ENCODE results near the gene NYAP1. TPM values are rescaled to one million over a fixed set of nuclear protein-coding genes. Genes with fewer than 3 reads are reported as not detected.

Gene NYAP1
- total RNA-seq = 1.4 and 2.3 TPM in 2 replicates

GRCh38 chr7:100483722-100484672 lies at the start of gene NYAP1:
TSS of gene NYAP1 (plus strand) at chr7:100483927. CDS start at chr7:100485312, 1,385 bp downstream.

GRCh38 chr7:100464210-100464660 lies 19.5 kb upstream of the NYAP1 start, which contains the start of gene SPACDR:
TSS of gene SPACDR (minus strand) at chr7:100464260. CDS start at chr7:100464025, 235 bp downstream.

GRCh38 chr7:100478958-100479660 lies 4.6 kb upstream of the NYAP1 start, which contains the start of gene TSC22D4:
TSS of gene TSC22D4 (minus strand) at chr7:100479214. CDS start at chr7:100478038, 1,176 bp downstream.

GRCh38 chr7:100538654-100539435 lies 55.1 kb downstream of the NYAP1 start, which contains the start of gene AGFG2:
TSS of gene AGFG2 (plus strand) at chr7:100539203. CDS start at chr7:100539347, 144 bp downstream.

Other genes starting within 250 kb of the NYAP1 start
- not detected in 2 replicates for gene SPDYE3, start 176.2 kb upstream of the NYAP1 start, total RNA-seq
- gene PILRB, start 125.8 kb upstream of the NYAP1 start, total RNA-seq = 5.7 and 7.8 TPM in 2 replicates
- gene PILRA, start 110.4 kb upstream of the NYAP1 start, total RNA-seq = 0.26 TPM in 1 of 2 replicates, not detected in the other
- gene ZCWPW1, start 55.2 kb upstream of the NYAP1 start, total RNA-seq = 1.0 and 1.4 TPM in 2 replicates
- 26.9 and 30.4 TPM in 2 replicates for gene MEPCE, start 54.1 kb upstream of the NYAP1 start, total RNA-seq
- 11.1 and 14.1 TPM in 2 replicates for gene PPP1R35, start 47.4 kb upstream of the NYAP1 start, total RNA-seq
- gene SPACDR, start 19.7 kb upstream of the NYAP1 start, total RNA-seq = 0.65 and 0.96 TPM in 2 replicates
- gene TSC22D4, start 4.7 kb upstream of the NYAP1 start, total RNA-seq = 20.6 and 21.5 TPM in 2 replicates
- 5.6 and 6.9 TPM in 2 replicates for gene AGFG2, start 55.3 kb downstream of the NYAP1 start, total RNA-seq
- 0.13 TPM in 1 of 2 replicates, not detected in the other for gene SAP25, start 90.0 kb downstream of the NYAP1 start, total RNA-seq
- 9.7 and 11.7 TPM in 2 replicates for gene LRCH4, start 102.2 kb downstream of the NYAP1 start, total RNA-seq
- 0.13 and 0.20 TPM in 2 replicates for gene FBXO24, start 102.4 kb downstream of the NYAP1 start, total RNA-seq
- 167 and 207 TPM in 2 replicates for gene PCOLCE, start 118.4 kb downstream of the NYAP1 start, total RNA-seq
- gene MOSPD3, start 128.6 kb downstream of the NYAP1 start, total RNA-seq = 9.8 and 10.2 TPM in 2 replicates
- gene TFR2, start 157.6 kb downstream of the NYAP1 start, total RNA-seq = 1.9 and 2.2 TPM in 2 replicates
- not detected in 2 replicates for gene ACTL6B, start 172.5 kb downstream of the NYAP1 start, total RNA-seq
- 134 and 142 TPM in 2 replicates for gene GNB2, start 189.8 kb downstream of the NYAP1 start, total RNA-seq
- gene GIGYF1, start 210.3 kb downstream of the NYAP1 start, total RNA-seq = 12.6 and 18.8 TPM in 2 replicates
- gene POP7, start 222.2 kb downstream of the NYAP1 start, total RNA-seq = 27.8 and 29.9 TPM in 2 replicates
- not detected in 2 replicates for gene EPO, start 236.5 kb downstream of the NYAP1 start, total RNA-seq
- not detected in 2 replicates for gene ZAN, start 249.7 kb downstream of the NYAP1 start, total RNA-seq

All from smooth muscle cell of the pulmonary artery (primary cell).